Loucy (cell line): ENCODE results near the gene MEIOSIN.

Experiments used
- EZH2phosphoT487 ChIP-seq: fragments of 200-600 bp; IDR thresholded peaks from 2 replicates; pipeline ENCODE4 v1.6.1; 2018; ENCODE audit warnings: antibody characterized with exemption, mild to moderate bottlenecking, moderate library complexity, borderline replicate concordance
- TF ChIP-seq, protein P1 (sequence below): fragments of 200-600 bp; sonication (generic); conservative IDR thresholded peaks from 2 replicates; pipeline ENCODE4 v1.5.1; 2014; ENCODE audit warnings: mild to moderate bottlenecking, antibody characterized with exemption, low read length

- TF ChIP-seq EZH2phosphoT487 = no peak
- TF ChIP-seq, protein P1, sequence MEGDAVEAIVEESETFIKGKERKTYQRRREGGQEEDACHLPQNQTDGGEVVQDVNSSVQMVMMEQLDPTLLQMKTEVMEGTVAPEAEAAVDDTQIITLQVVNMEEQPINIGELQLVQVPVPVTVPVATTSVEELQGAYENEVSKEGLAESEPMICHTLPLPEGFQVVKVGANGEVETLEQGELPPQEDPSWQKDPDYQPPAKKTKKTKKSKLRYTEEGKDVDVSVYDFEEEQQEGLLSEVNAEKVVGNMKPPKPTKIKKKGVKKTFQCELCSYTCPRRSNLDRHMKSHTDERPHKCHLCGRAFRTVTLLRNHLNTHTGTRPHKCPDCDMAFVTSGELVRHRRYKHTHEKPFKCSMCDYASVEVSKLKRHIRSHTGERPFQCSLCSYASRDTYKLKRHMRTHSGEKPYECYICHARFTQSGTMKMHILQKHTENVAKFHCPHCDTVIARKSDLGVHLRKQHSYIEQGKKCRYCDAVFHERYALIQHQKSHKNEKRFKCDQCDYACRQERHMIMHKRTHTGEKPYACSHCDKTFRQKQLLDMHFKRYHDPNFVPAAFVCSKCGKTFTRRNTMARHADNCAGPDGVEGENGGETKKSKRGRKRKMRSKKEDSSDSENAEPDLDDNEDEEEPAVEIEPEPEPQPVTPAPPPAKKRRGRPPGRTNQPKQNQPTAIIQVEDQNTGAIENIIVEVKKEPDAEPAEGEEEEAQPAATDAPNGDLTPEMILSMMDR = no peak
Measured at GRCh38 chr19:45705710-45706415, 27.4 kb upstream of the MEIOSIN start.
